OCI-LY7 (cell line): ENCODE measurements around the gene CCDC146.

ENCODE experiments used
- EZH2phosphoT487 ChIP-seq: fragments of 200-600 bp; sonication (generic); IDR thresholded peaks from 2 replicates; pipeline ENCODE4 v1.6.1; 2018; ENCODE audit warnings: low read depth, borderline replicate concordance, mild to moderate bottlenecking, mixed run types, antibody characterized with exemption, low read length, moderate library complexity, mixed read lengths
- TF ChIP-seq, protein P1 (sequence below): fragments of 200-600 bp; sonication (generic); conservative IDR thresholded peaks from 2 replicates; pipeline ENCODE4 v1.5.1; 2014; ENCODE audit warnings: mild to moderate bottlenecking, antibody characterized with exemption, low read length, moderate library complexity, mixed read lengths

- TF ChIP-seq, protein P1, sequence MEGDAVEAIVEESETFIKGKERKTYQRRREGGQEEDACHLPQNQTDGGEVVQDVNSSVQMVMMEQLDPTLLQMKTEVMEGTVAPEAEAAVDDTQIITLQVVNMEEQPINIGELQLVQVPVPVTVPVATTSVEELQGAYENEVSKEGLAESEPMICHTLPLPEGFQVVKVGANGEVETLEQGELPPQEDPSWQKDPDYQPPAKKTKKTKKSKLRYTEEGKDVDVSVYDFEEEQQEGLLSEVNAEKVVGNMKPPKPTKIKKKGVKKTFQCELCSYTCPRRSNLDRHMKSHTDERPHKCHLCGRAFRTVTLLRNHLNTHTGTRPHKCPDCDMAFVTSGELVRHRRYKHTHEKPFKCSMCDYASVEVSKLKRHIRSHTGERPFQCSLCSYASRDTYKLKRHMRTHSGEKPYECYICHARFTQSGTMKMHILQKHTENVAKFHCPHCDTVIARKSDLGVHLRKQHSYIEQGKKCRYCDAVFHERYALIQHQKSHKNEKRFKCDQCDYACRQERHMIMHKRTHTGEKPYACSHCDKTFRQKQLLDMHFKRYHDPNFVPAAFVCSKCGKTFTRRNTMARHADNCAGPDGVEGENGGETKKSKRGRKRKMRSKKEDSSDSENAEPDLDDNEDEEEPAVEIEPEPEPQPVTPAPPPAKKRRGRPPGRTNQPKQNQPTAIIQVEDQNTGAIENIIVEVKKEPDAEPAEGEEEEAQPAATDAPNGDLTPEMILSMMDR: no peak
- TF ChIP-seq EZH2phosphoT487: no peak
Measured at GRCh38 chr7:77188731-77189437, 66.5 kb downstream of the CCDC146 start.
